ENCODE results near the gene RPTOR. TPM values are rescaled to one million over a fixed set of nuclear protein-coding genes. Genes with fewer than 3 reads are reported as not detected.

RPTOR gene
- total RNA-seq, 1 experiment from 2014 or later: 19.7 TPM

- no peak for DNase-seq (ENCODE audit: extremely low read depth, low read depth)
Measured at GRCh38 chr17:80946449-80946848, 401.8 kb downstream of the RPTOR start.

GRCh38 chr17:80947200-80947940, 402.7 kb downstream of the RPTOR start:
- DNase-seq (ENCODE audit: extremely low read depth, low read depth): no peak

- DNase-seq (ENCODE audit: extremely low read depth, low read depth): no peak
Measured at GRCh38 chr17:80948019-80948975, 403.7 kb downstream of the RPTOR start.

GRCh38 chr17:80948976-80949450, 404.4 kb downstream of the RPTOR start:
- no peak for DNase-seq (ENCODE audit: extremely low read depth, low read depth)

GRCh38 chr17:80949451-80950421, 405.1 kb downstream of the RPTOR start:
- no peak for DNase-seq (ENCODE audit: extremely low read depth, low read depth)

- no peak for DNase-seq (ENCODE audit: extremely low read depth, low read depth)
Measured at GRCh38 chr17:80950466-80951120, 406.0 kb downstream of the RPTOR start.

GRCh38 chr17:80951121-80952090, 406.8 kb downstream of the RPTOR start:
- no peak for DNase-seq (ENCODE audit: extremely low read depth, low read depth)

GRCh38 chr17:80952291-80952690, 407.7 kb downstream of the RPTOR start:
- no peak for DNase-seq (ENCODE audit: extremely low read depth, low read depth)

- no peak for DNase-seq (ENCODE audit: extremely low read depth, low read depth)
Measured at GRCh38 chr17:80953471-80954315, 409.1 kb downstream of the RPTOR start.

- no peak for DNase-seq (ENCODE audit: extremely low read depth, low read depth)
Measured at GRCh38 chr17:80955078-80955477, 410.4 kb downstream of the RPTOR start.

- no peak for DNase-seq (ENCODE audit: extremely low read depth, low read depth)
Measured at GRCh38 chr17:80955671-80956280, 411.1 kb downstream of the RPTOR start.

GRCh38 chr17:80956321-80957190, 411.9 kb downstream of the RPTOR start:
- DNase-seq (ENCODE audit: extremely low read depth, low read depth): no peak

- DNase-seq (ENCODE audit: extremely low read depth, low read depth): no peak
Measured at GRCh38 chr17:80957461-80957941, 412.9 kb downstream of the RPTOR start.

- DNase-seq (ENCODE audit: extremely low read depth, low read depth): no peak
Measured at GRCh38 chr17:80959330-80960036, 414.8 kb downstream of the RPTOR start.

GRCh38 chr17:80960037-80960796, 415.6 kb downstream of the RPTOR start:
- DNase-seq (ENCODE audit: extremely low read depth, low read depth): no peak
